Mucosa of stomach (tissue), 1 donor: ENCODE measurements around the gene MAN2B2.

Experiments used
- H3K27me3 ChIP-seq: one replicate; pipeline ENCODE4 v1.7.0; 2013; ENCODE audit warnings: mild to moderate bottlenecking, low read length; ENCODE audit not compliant: control insufficient read depth, insufficient read depth
- H3K36me3 ChIP-seq: one replicate; pipeline ENCODE4 v1.7.0; 2013; ENCODE audit warnings: low read length; ENCODE audit not compliant: control insufficient read depth, insufficient read depth
- H3K4me1 ChIP-seq: one replicate; pipeline ENCODE4 v1.7.0; 2013; ENCODE audit warnings: mild to moderate bottlenecking, low read length; ENCODE audit not compliant: control insufficient read depth, insufficient read depth
- H3K4me3 ChIP-seq: one replicate; pipeline ENCODE4 v1.7.0; 2013; ENCODE audit warnings: low read length
- H3K9ac ChIP-seq: one replicate; pipeline ENCODE4 v1.7.0; 2013; ENCODE audit warnings: mild to moderate bottlenecking, low read length, moderate library complexity
- H3K9me3 ChIP-seq: one replicate; pipeline ENCODE4 v1.7.0; 2013; ENCODE audit warnings: mild to moderate bottlenecking, low read length, moderate library complexity; ENCODE audit not compliant: control insufficient read depth
- donor health status: Pancreatic carcinoma.

The MAN2B2 gene

GRCh38 chr4:6534618-6535328 is 40.2 kb upstream of the MAN2B2 start:
- no peaks in the 10 kb centered on the region for H3K36me3 ChIP-seq
- no peak overlapping the region for H3K4me3 ChIP-seq
- no peaks in the 10 kb centered on the region for H3K27me3 ChIP-seq
- H3K4me1 ChIP-seq = no peaks in the 10 kb centered on the region
- no peaks in the 10 kb centered on the region for H3K9me3 ChIP-seq
- no peak overlapping the region for H3K9ac ChIP-seq

DNA sequence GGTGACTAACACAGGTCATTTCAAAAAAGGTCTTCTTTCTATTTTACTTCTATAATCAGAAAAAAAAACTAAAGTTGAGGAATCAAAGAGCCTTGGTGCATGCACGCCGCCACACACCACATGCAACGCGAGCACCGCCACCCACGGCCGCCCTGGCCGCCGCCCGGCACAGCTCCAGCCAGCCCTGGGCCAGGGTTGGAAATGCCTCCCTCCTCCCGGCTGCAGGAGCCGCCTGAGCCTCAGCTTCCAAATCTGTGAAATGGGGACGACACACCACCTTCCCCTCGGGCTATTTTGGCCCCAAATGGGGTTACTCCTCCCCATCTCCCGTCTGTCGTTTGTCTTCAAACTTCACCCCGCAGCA is 39.7 kb upstream of the MAN2B2 start:
- Histone ChIP-seq H3K4me1 (no peaks in the 10 kb centered on the region), H3K27me3 (no peaks in the 10 kb centered on the region), H3K9ac (no peak overlapping the region), H3K4me3 (no peak overlapping the region), H3K9me3 (no peaks in the 10 kb centered on the region), H3K36me3 (no peaks in the 10 kb centered on the region)

- Histone ChIP-seq H3K4me1 (no peaks in the 10 kb centered on the region), H3K27me3 (peaks cover 2% of the 10 kb centered on the region), H3K4me3 (no peak overlapping the region), H3K36me3 (no peaks in the 10 kb centered on the region), H3K9ac (no peak overlapping the region), H3K9me3 (no peaks in the 10 kb centered on the region)
These were observed 39.3 kb upstream of the MAN2B2 start for GRCh38 chr4:6535706-6536105.

DNA sequence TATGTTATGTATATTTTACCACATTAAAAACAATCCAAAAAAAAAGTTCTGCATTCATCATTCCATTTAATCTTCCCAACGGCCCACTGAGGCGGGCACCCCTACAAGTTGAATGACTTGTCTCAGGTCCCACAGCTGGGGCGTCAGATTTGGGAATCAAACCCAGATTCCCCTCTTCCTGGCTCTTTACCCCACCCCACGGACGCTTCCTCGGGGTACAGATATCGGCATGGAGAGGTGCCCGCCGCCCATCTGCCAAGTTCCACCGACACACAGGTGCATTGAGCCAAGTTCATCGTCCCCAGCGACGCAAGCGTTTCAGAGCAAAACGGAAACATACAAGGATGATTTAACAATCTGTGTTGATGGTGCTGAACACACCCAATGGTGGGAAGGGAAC is 36.9 kb upstream of the MAN2B2 start:
- H3K4me1 ChIP-seq = no peaks in the 10 kb centered on the region
- no peak overlapping the region for H3K4me3 ChIP-seq
- H3K9me3 ChIP-seq = no peaks in the 10 kb centered on the region
- H3K9ac ChIP-seq = no peak overlapping the region
- H3K36me3 ChIP-seq = no peaks in the 10 kb centered on the region
- H3K27me3 ChIP-seq = peaks cover 4% of the 10 kb centered on the region

GRCh38 chr4:6538575-6538974 is 36.4 kb upstream of the MAN2B2 start:
- no peaks in the 10 kb centered on the region for H3K9me3 ChIP-seq
- H3K9ac ChIP-seq = no peak overlapping the region
- no peaks in the 10 kb centered on the region for H3K36me3 ChIP-seq
- no peak overlapping the region for H3K4me3 ChIP-seq
- H3K27me3 ChIP-seq = peaks cover 4% of the 10 kb centered on the region
- H3K4me1 ChIP-seq = no peaks in the 10 kb centered on the region

GRCh38 chr4:6539009-6539764 is 35.8 kb upstream of the MAN2B2 start:
- Histone ChIP-seq H3K9ac (no peak overlapping the region), H3K9me3 (no peaks in the 10 kb centered on the region), H3K27me3 (peaks cover 4% of the 10 kb centered on the region), H3K36me3 (no peaks in the 10 kb centered on the region), H3K4me3 (no peak overlapping the region), H3K4me1 (no peaks in the 10 kb centered on the region)

DNA sequence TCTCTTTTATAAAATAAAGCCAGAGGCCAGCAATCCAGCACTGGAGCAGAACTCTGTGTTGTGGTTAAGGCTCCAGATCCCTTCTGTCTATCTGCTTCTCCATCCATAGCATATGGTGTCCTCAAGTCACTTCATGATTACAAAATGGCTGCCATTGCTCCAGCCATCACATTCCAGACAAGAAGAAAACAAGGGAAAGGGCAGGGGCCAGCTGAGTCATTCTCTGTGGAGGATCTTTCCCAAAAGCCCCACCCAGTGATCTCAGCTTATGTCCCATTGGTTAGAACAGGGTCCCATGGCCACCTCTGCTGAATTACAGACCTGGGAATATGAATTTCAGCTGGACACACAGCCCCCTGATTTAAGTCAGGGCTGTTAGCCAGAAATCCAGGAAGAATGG is 34.1 kb upstream of the MAN2B2 start:
- Histone ChIP-seq H3K36me3 (no peaks in the 10 kb centered on the region), H3K4me1 (no peaks in the 10 kb centered on the region), H3K9me3 (no peaks in the 10 kb centered on the region), H3K9ac (no peak overlapping the region), H3K27me3 (peaks cover 4% of the 10 kb centered on the region), H3K4me3 (no peak overlapping the region)

DNA sequence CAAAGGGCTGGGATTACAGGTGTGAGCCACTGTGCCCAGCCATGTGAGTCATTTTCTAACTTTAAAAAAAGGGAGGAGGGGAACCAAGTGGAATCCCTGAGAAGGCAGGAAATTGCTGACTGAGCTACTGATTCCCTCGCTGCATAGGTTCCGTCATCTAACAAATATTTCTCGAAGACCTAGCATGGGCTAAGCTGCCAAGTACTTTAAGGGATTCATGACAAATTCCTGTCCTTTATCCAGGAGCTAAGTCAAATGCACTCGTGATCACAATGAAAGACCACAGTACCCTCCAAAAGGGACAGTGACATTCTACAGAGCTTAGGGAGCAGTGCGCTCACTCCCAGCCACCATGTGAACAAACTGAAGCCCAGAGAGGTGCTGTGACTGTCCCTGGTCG is 33.2 kb upstream of the MAN2B2 start:
- Histone ChIP-seq H3K36me3 (no peaks in the 10 kb centered on the region), H3K27me3 (peaks cover 4% of the 10 kb centered on the region), H3K4me1 (no peaks in the 10 kb centered on the region)

DNA sequence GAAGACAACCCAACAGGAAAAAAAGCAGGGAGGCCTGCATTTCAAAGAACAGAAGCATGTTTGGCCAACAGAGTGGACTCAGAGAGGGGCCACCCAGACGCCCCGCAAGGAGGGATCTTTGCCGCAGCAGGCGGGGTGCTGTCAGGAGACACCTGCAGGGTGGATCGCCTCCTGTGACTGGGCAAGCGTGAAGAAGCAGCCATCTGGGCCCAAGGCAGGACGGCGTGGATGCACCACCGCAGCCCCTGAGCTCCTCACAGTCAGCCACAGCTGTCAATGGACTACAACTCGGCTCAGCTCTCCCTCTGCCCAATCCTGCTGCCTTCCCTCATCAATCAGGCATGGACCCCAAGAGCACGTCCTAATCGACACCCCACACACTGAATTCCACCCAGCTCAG is 32.0 kb upstream of the MAN2B2 start:
- Histone ChIP-seq H3K36me3 (no peaks in the 10 kb centered on the region), H3K4me3 (no peak overlapping the region), H3K4me1 (no peaks in the 10 kb centered on the region), H3K9me3 (no peaks in the 10 kb centered on the region), H3K9ac (no peak overlapping the region), H3K27me3 (peaks cover 4% of the 10 kb centered on the region)

More for the DNA sequence above, 33.2 kb upstream of the MAN2B2 start:
- H3K4me3 ChIP-seq = no peak overlapping the region
- H3K9ac ChIP-seq = no peak overlapping the region
- H3K9me3 ChIP-seq = no peaks in the 10 kb centered on the region

DNA sequence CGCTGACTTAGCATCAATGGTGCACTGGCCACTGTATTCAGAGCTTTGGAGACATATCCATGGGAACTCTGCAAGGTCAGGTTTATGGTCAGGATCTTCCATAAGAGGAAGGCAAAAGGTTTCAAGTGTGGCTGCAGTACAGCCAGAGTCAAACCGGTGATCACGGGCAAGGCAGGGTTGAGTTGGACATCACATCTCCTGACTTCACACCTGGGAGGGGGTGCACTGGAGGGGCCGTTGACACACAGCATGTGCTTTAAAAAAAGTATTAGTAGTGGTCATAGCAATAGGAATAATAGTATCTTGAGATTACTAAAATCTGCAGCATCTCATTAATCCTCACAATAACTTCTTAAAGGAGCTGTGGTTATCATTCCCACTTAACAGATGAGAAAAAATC is 28.9 kb upstream of the MAN2B2 start:
- Histone ChIP-seq H3K4me3 (no peak overlapping the region), H3K4me1 (no peaks in the 10 kb centered on the region), H3K36me3 (no peaks in the 10 kb centered on the region), H3K27me3 (no peaks in the 10 kb centered on the region), H3K9me3 (no peaks in the 10 kb centered on the region), H3K9ac (no peak overlapping the region)

DNA sequence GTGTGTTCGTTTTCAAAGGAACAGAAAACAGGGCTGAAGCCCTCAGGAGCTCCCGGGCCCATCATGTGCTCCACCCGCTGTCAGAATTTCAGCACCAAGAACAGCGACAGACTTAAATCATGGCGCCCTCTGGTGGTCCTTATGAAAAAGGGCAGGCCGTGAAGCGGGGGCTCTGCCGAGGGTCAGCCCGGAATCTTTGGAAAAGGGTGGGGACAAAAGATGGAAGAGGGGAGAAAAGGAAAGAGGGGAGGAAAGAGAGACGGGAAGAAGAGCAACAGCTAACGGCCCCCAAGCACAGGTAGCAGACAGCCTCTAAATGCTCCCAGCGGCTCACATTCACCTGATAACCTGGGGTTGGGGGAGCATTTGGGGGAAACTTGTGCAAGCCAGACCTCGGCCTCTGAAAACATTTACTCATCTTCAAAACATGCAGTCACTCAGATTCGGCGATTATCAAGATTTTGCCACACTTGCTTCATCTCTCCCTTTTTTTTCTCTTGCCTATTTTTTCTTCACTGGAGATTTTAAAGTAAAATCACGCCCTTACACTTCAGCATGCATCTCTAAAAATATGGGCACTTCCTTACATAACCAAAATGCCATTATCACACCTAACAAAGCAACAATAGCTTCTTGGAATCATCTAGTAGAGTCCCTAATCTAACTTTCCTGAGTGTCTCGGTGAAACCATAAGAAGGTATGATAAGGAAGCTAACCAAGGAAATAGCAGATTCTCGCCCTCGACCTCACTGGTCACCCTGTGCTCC is 28.1 kb upstream of the MAN2B2 start:
- Histone ChIP-seq H3K27me3 (no peaks in the 10 kb centered on the region), H3K36me3 (no peaks in the 10 kb centered on the region), H3K9me3 (no peaks in the 10 kb centered on the region), H3K9ac (no peak overlapping the region), H3K4me1 (no peaks in the 10 kb centered on the region), H3K4me3 (no peak overlapping the region)

- H3K4me1 ChIP-seq = no peaks in the 10 kb centered on the region
- H3K27me3 ChIP-seq = peaks cover 6% of the 10 kb centered on the region
These were observed 26.6 kb upstream of the MAN2B2 start for GRCh38 chr4:6548201-6548881.

More at GRCh38 chr4:6548201-6548881, 26.6 kb upstream of the MAN2B2 start:
- no peak overlapping the region for H3K4me3 ChIP-seq
- H3K9ac ChIP-seq = no peak overlapping the region
- H3K9me3 ChIP-seq = no peaks in the 10 kb centered on the region
- no peaks in the 10 kb centered on the region for H3K36me3 ChIP-seq
